ENCODE results near the gene CNTNAP2.
"Not testable (repeated sequence)": the region's sequence is repeated elsewhere in the genome, so short reads cannot be mapped to it uniquely, and the experiment has no call there.

Gene CNTNAP2

GRCh38 chr7:148390381-148390780 lies 2273.8 kb downstream of the CNTNAP2 start:
- DNase-seq (ENCODE audit: extremely low read depth in 1 of 2, low read depth in 1 of 2) = no peak

- DNase-seq (ENCODE audit: extremely low read depth in 1 of 2, low read depth in 1 of 2) = no peak
Measured at GRCh38 chr7:148391591-148391990, 2275.0 kb downstream of the CNTNAP2 start.

GRCh38 chr7:148394582-148394981 lies 2278.0 kb downstream of the CNTNAP2 start:
- DNase-seq (ENCODE audit: extremely low read depth in 1 of 2, low read depth in 1 of 2) = no peak

GRCh38 chr7:148395352-148395811 lies 2278.8 kb downstream of the CNTNAP2 start:
- no peak for DNase-seq (ENCODE audit: extremely low read depth in 1 of 2, low read depth in 1 of 2)

GRCh38 chr7:148395990-148396716 lies 2279.6 kb downstream of the CNTNAP2 start:
- no peak for DNase-seq (ENCODE audit: extremely low read depth in 1 of 2, low read depth in 1 of 2)

- DNase-seq (ENCODE audit: extremely low read depth in 1 of 2, low read depth in 1 of 2) = no peak
Measured at GRCh38 chr7:148397056-148397455, 2280.5 kb downstream of the CNTNAP2 start.

- DNase-seq (ENCODE audit: extremely low read depth in 1 of 2, low read depth in 1 of 2) = no peak
Measured at GRCh38 chr7:148397551-148397950, 2280.9 kb downstream of the CNTNAP2 start.

GRCh38 chr7:148397985-148398384 lies 2281.4 kb downstream of the CNTNAP2 start:
- DNase-seq (ENCODE audit: extremely low read depth in 1 of 2, low read depth in 1 of 2) = no peak

GRCh38 chr7:148398844-148399365 lies 2282.3 kb downstream of the CNTNAP2 start:
- no peak for DNase-seq (ENCODE audit: extremely low read depth in 1 of 2, low read depth in 1 of 2)

GRCh38 chr7:148400101-148400500 lies 2283.5 kb downstream of the CNTNAP2 start:
- no peak for DNase-seq (ENCODE audit: extremely low read depth in 1 of 2, low read depth in 1 of 2)

- DNase-seq (ENCODE audit: extremely low read depth in 1 of 2, low read depth in 1 of 2) = no peak
Measured at GRCh38 chr7:148402159-148402558, 2285.6 kb downstream of the CNTNAP2 start.

GRCh38 chr7:148403466-148403993 lies 2286.9 kb downstream of the CNTNAP2 start:
- no peak for DNase-seq (ENCODE audit: extremely low read depth in 1 of 2, low read depth in 1 of 2)

- no peak for DNase-seq (ENCODE audit: extremely low read depth in 1 of 2, low read depth in 1 of 2)
Measured at GRCh38 chr7:148408307-148408706, 2291.7 kb downstream of the CNTNAP2 start.

GRCh38 chr7:148410905-148411304 lies 2294.3 kb downstream of the CNTNAP2 start:
- DNase-seq (ENCODE audit: extremely low read depth in 1 of 2, low read depth in 1 of 2) = no peak

- DNase-seq (ENCODE audit: extremely low read depth in 1 of 2, low read depth in 1 of 2) = no peak
Measured at GRCh38 chr7:148412691-148413090, 2296.1 kb downstream of the CNTNAP2 start.

GRCh38 chr7:148419856-148420832 lies 2303.5 kb downstream of the CNTNAP2 start:
- no peak for DNase-seq (ENCODE audit: extremely low read depth in 1 of 2, low read depth in 1 of 2)

- DNase-seq (ENCODE audit: extremely low read depth in 1 of 2, low read depth in 1 of 2) = no peak
Measured at GRCh38 chr7:148422030-148422429, 2305.4 kb downstream of the CNTNAP2 start.

GRCh38 chr7:148426393-148426792 lies 2309.8 kb downstream of the CNTNAP2 start:
- not testable (repeated sequence) for DNase-seq (ENCODE audit: extremely low read depth in 1 of 2, low read depth in 1 of 2)

GRCh38 chr7:148430690-148431089 lies 2314.1 kb downstream of the CNTNAP2 start:
- not testable (repeated sequence) for DNase-seq (ENCODE audit: extremely low read depth in 1 of 2, low read depth in 1 of 2)

- DNase-seq (ENCODE audit: extremely low read depth in 1 of 2, low read depth in 1 of 2) = no peak
Measured at GRCh38 chr7:148433521-148434180, 2317.1 kb downstream of the CNTNAP2 start.
